Right lobe of liver (tissue), 4 donors: ENCODE results near the gene TPPP.

Source experiments
- CTCF ChIP-seq, 4 donors: fragments of 200-600 bp in 3 of 4; fragments of 450-650 bp in 1 of 4; IDR thresholded peaks; one replicate each; pipeline versions ENCODE4 v1.5.1 to v1.8.0; 2016 to 2022; ENCODE audit warnings: antibody characterized with exemption in 4 of 4, mild to moderate bottlenecking in 2 of 4
- POLR2A ChIP-seq: fragments of 450-650 bp; IDR thresholded peaks from one replicate; pipeline ENCODE4 v1.6.1; 2017; ENCODE audit warnings: antibody characterized with exemption, mild to moderate bottlenecking
- donor health status: DM: no; HTN: no; CAD: no.
- donor health status: DM: no; HTN: no; CAD: no.
- donor health status: DM: no; HTN: yes; CAD: no.

DNA sequence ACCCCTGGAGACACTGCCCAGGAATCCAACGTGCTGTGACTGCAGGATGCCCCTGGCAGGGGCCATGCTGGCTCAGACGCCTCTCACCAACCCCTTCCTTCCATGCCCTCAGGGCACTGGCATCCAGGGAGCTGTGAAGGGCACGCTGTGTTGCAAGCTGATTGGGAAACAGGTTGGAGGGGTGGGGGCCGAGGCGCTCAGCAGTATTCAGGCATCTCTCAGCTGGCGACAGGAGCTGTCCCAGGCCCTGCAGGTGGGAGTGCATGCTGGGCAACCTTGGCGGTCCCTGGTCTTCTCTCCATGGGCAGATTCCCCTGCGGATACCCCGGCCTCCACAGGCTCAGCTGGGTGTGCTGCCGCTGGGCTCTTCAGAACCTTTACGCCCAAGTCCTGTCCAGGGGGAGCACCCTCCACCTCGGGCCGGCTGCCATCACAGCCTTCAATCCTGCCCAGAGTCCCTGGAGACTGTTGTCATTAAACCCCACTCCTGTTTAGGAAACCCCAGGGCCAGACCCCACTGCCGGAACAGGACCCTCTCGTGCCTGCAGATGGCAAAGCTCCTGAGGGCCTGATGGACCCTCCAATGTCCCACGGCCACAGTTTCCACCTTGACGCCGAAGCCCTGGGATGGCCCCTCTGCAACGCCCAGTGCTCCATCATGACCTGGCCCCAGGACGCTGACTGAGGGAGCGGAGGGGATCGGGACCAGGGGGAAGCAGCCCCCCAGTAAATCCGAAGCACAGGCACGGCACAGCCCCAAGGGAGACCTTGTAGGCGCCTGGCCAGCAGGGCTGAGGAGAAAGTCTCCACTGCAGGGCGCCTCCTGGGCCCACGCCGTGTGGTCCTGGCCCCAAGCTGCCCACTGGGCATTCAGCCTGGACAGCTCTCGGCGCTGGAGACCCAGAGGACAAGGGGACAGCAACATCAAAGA is 9.3 kb downstream of the TPPP start:
- TF ChIP-seq CTCF (IDR thresholded peaks at IDR 0.05), result no peak
- TF ChIP-seq POLR2A, result no peak
